HEK293T (cell line): ENCODE measurements around the gene TM4SF4.

Experiments used
- ARNT ChIP-seq: fragments of 450-650 bp; IDR thresholded peaks from 2 replicates; pipeline ENCODE4 v1.6.1; 2017; ENCODE audit warnings: mild to moderate bottlenecking
- BHLHE40 ChIP-seq: fragments of 450-650 bp; IDR thresholded peaks from 2 replicates; pipeline ENCODE4 v1.6.1; 2016; ENCODE audit warnings: mild to moderate bottlenecking, moderate library complexity, borderline replicate concordance
- CTBP1 ChIP-seq: fragments of 450-650 bp; IDR thresholded peaks from 2 replicates; pipeline ENCODE4 v1.6.1; 2016; ENCODE audit warnings: borderline replicate concordance
- ELF4 ChIP-seq: fragments of 450-650 bp; IDR thresholded peaks from 2 replicates; pipeline ENCODE4 v1.6.1; 2017; ENCODE audit warnings: antibody characterized with exemption
- FOXA1 ChIP-seq: fragments of 450-650 bp; IDR thresholded peaks from 2 replicates; pipeline ENCODE4 v1.6.1; 2016; ENCODE audit warnings: mild to moderate bottlenecking
- FOXK2 ChIP-seq: fragments of 450-650 bp; IDR thresholded peaks from 2 replicates; pipeline ENCODE4 v1.6.1; 2016; ENCODE audit warnings: mild to moderate bottlenecking
- L3MBTL2 ChIP-seq: fragments of 450-650 bp; conservative IDR thresholded peaks from 2 replicates; pipeline ENCODE4 v1.6.1; 2016; ENCODE audit warnings: mild to moderate bottlenecking
- LEF1 ChIP-seq: fragments of 450-650 bp; IDR thresholded peaks from 2 replicates; pipeline ENCODE4 v1.6.1; 2017; ENCODE audit warnings: mild to moderate bottlenecking, borderline replicate concordance
- NFRKB ChIP-seq: fragments of 450-650 bp; IDR thresholded peaks from 2 replicates; pipeline ENCODE4 v1.6.1; 2016; ENCODE audit warnings: mild to moderate bottlenecking, moderate library complexity
- SP1 ChIP-seq: fragments of 450-650 bp; IDR thresholded peaks from 2 replicates; pipeline ENCODE4 v1.6.1; 2017
- SUZ12 ChIP-seq: fragments of 450-650 bp; IDR thresholded peaks from 2 replicates; pipeline ENCODE4 v1.6.1; 2016; ENCODE audit warnings: mild to moderate bottlenecking
- TARDBP ChIP-seq: fragments of 450-650 bp; IDR thresholded peaks from 2 replicates; pipeline ENCODE4 v1.6.1; 2016
- ZNF384 ChIP-seq: fragments of 450-650 bp; IDR thresholded peaks from 2 replicates; pipeline ENCODE4 v1.6.1; 2016
- TF ChIP-seq, protein P1 (sequence below): fragments of 450-650 bp; IDR thresholded peaks from 2 replicates; pipeline ENCODE4 v1.6.1; 2016

DNA sequence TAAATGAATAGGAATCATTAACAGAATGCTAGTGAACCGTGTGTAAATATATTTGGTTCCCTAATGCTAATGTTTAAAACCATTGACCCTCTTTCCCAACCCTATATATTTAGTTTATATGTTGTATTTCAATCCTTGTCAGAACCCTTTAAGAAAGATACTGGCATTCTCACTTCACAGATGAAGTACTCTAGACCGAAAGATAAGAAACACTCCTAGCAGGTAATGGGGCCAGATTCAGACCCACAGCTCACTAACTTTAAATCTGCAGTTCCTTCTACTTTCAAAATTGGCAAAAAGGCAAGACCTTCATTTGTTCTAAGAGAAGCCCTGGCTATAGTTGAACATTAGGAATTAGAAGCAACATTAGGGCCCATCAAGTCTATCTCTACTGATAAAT, 42.3 kb upstream of the TM4SF4 start:
- no peak for TF ChIP-seq SUZ12
- TF ChIP-seq SP1: no peak
- no peak for TF ChIP-seq BHLHE40
- no peak for TF ChIP-seq NFRKB
- TF ChIP-seq CTBP1: no peak
- no peak for TF ChIP-seq FOXK2
- TF ChIP-seq TARDBP: no peak
- TF ChIP-seq ARNT: no peak
- TF ChIP-seq L3MBTL2: no peak
- TF ChIP-seq FOXA1: no peak
- TF ChIP-seq ZNF384: no peak
- TF ChIP-seq ELF4: no peak
- TF ChIP-seq, protein P1, sequence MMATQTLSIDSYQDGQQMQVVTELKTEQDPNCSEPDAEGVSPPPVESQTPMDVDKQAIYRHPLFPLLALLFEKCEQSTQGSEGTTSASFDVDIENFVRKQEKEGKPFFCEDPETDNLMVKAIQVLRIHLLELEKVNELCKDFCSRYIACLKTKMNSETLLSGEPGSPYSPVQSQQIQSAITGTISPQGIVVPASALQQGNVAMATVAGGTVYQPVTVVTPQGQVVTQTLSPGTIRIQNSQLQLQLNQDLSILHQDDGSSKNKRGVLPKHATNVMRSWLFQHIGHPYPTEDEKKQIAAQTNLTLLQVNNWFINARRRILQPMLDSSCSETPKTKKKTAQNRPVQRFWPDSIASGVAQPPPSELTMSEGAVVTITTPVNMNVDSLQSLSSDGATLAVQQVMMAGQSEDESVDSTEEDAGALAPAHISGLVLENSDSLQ: no peak
- TF ChIP-seq LEF1: no peak
